ENCODE results near the gene ABLIM1. TPM values are rescaled to one million over a fixed set of nuclear protein-coding genes. Genes with fewer than 3 reads are reported as not detected.

The ABLIM1 gene
- total and polyA plus RNA-seq, 10 of the 15 experiments (the other 5 are each of a cell fraction or from before 2014, with no cell fraction given), result 14.2 to 50.5 (median 28.1) TPM

DNA sequence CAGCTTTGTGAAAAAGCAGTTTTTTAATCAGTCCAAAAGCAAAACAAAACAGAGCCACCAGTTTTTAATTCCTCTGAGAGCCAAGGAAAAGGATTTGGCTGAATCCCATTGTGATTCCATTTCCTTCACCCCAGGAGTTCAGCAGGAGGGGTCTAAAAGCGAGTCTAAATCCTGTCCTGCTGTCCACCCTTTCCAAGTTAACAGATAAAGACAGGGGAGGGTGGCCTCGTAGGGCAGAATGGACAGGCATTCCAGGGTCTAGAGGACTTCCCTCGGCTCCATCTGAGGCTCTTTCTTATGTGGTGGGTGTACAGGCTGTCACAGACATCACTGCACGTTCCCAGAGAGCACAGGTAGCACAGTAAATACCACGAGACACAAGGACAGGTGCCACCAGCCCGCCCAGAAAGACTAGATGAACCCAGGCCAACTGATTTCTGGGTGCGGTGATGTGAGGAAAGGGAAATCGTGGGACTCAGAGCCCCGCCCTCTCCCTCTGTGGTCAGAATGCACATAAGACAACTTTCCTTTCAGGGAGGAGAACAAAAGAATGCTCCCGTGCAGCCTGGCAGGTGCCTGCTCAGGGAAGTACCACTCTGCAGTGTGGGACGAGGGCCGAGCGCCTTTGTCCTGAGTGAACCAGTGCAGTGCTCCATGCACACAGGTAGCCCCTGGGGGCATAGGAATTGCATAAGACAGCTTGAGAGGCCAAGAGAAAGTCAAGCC, 119.7 kb downstream of the ABLIM1 start:
- TF ChIP-seq HDGF (IDR thresholded peaks at IDR 0.05), result no peak
- TF ChIP-seq MEF2B (IDR thresholded peaks at IDR 0.05; ENCODE audit: partially characterized antibody, poor library complexity, severe bottlenecking), result no peak
- TF ChIP-seq, protein P1, sequence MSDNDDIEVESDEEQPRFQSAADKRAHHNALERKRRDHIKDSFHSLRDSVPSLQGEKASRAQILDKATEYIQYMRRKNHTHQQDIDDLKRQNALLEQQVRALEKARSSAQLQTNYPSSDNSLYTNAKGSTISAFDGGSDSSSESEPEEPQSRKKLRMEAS (IDR thresholded peaks at IDR 0.05; ENCODE audit: low read depth, low read length), result no peak
- TF ChIP-seq CBX5 (IDR thresholded peaks at IDR 0.05; ENCODE audit: low read depth), result no peak
- no peak for TF ChIP-seq RFX5 (IDR thresholded peaks at IDR 0.05; ENCODE audit: low read depth, low read length)
- TF ChIP-seq RUNX3 (IDR thresholded peaks at IDR 0.05; ENCODE audit: low read length), result peak; percentile 66
- TF ChIP-seq WRNIP1 (IDR thresholded peaks at IDR 0.05; ENCODE audit: borderline replicate concordance, low read depth, low read length), result no peak
- peak; percentile 46 to 52; a peak in 2 of 4 replicates for TF ChIP-seq BHLHE40 (IDR thresholded peaks at IDR 0.05; ENCODE audit: borderline replicate concordance in 1 of 2, low read depth in 2 of 2, low read length in 1 of 2)
- TF ChIP-seq SMAD1 (IDR thresholded peaks at IDR 0.05; ENCODE audit: low read depth, partially characterized antibody), result no peak
- no peak for TF ChIP-seq SP1 (IDR thresholded peaks at IDR 0.05; ENCODE audit: low read depth, low read length)
- Histone ChIP-seq H3K4me2 (ENCODE audit: control insufficient read depth, insufficient read depth) (peak overlapping the region; percentile 62), H2AFZ (ENCODE audit: control insufficient read depth, low read depth, low read length) (peak overlapping the region; percentile 66), H3K4me3 (no peak overlapping the region), H3K27ac (ENCODE audit: control insufficient read depth, insufficient read depth) (no peak overlapping the region), H3K9me3 (replicated peaks; ENCODE audit: control insufficient read depth, insufficient read depth, low read length) (peaks cover 2% of the 10 kb centered on the region; the same call in 1 of the 3 replicates), H3K27me3 (replicated peaks in 1 of 2; ENCODE audit: control insufficient read depth in 2 of 2, insufficient read depth in 2 of 2, low read length in 1 of 2) (no peaks in the 10 kb centered on the region), H3K9ac (ENCODE audit: control insufficient read depth, insufficient read depth, low read length) (no peak overlapping the region), H4K20me1 (ENCODE audit: control insufficient read depth, insufficient read depth) (no peaks in the 10 kb centered on the region), H3K79me2 (ENCODE audit: control insufficient read depth, insufficient read depth, low read length) (no peaks in the 10 kb centered on the region), H3K4me1 (ENCODE audit: control insufficient read depth, insufficient read depth, low read length) (peaks cover 34% of the 10 kb centered on the region), H3K36me3 (ENCODE audit: control insufficient read depth in 2 of 2, insufficient read depth in 2 of 2, low read length in 1 of 2) (no peaks in the 10 kb centered on the region)
- no TSS peak for BruUV-seq (replicated peaks)
- FAIRE-seq, result no peak
- ATAC-seq, result peak; percentile 42
- ChIA-PET SMC1A (ENCODE audit: uncharacterized antibody, unreplicated experiment) (interaction anchor here (0.9 to 1.3 kb wide), 3 partner anchors 25 to 67 kb away, joined by 3 read pairs; no protein-coding TSS in a partner anchor), CTCF (interaction anchor here (0.8 to 0.9 kb wide), 2 partner anchors 11 to 12 kb away, joined by 3 to 4 read pairs; no protein-coding TSS in a partner anchor), RAD21 (ENCODE audit: unreplicated experiment) (interaction anchor here (1.7 kb wide), 1 partner anchor 67 kb away, joined by 7 read pairs; no protein-coding TSS in a partner anchor), POLR2A (no interaction called here)
- DNase-seq (ENCODE audit: low read depth, low spot score), result no peak
- in situ Hi-C loops (cut with MboI), result loop anchor here (25.0 kb wide), 1 partner anchor 101 kb away; no protein-coding TSS in a partner anchor
- 49% methylated on average over 13 of the region's 13 CpGs for WGBS (ENCODE audit: insufficient coverage, insufficient replicate concordance, low lambda C conversion rate, missing lambda C conversion rate)
- intact Hi-C loops (cut with micrococcal nuclease; ENCODE audit: unreplicated experiment), result no loop called here
